HepG2 (cell line): ENCODE measurements around the gene KCNAB1. TPM values are rescaled to one million over a fixed set of nuclear protein-coding genes. Genes with fewer than 3 reads are reported as not detected.

Experiments
- ATAC-seq: fragments of 200-7000 bp; cut with Tn5 transposase; 3 replicates; pipeline ENCODE4 v1.9.1; 2020; ENCODE audit warnings: mild to moderate bottlenecking, moderate library complexity
- BruUV-seq: library from RNA; stranded (reverse); fragments of 400-500 nt; replicated peaks from 2 replicates; lab custom pipeline; 2021; lab: Mats Ljungman, UMichigan
- CTCF ChIA-PET: fragments of 300-600 bp; formaldehyde crosslinking; extraction: SDS; loops from one replicate; lab custom pipeline; 2021; ENCODE audit warnings: low total read pairs, inconsistent platforms, low intra/inter-chr PET ratio; lab: Yijun Ruan, JAX
- POLR2A ChIA-PET: fragments of 350-600 bp; sonication (Branson Sonifier 250); formaldehyde crosslinking; loops from one replicate; lab custom pipeline; 2020; ENCODE audit warnings: antibody characterized with exemption, inconsistent platforms; lab: Yijun Ruan, JAX
- DNase-seq: peaks from one replicate; pipeline ENCODE4 v3.0.0-alpha.2; 2015; ENCODE audit warnings: low spot score
- FAIRE-seq: peaks from 3 replicates; lab custom pipeline; 2011; peaks lifted over from hg19 to GRCh38; lab: Jason Lieb, UNC
- H2AFZ ChIP-seq: one replicate; pipeline ENCODE4 v1.6.1; 2011; ENCODE audit warnings: low read length, inconsistent platforms
- H3K27ac ChIP-seq: fragments of 300-600 bp; 3 replicates; pipeline ENCODE4 v1.8.0; 2011; ENCODE audit warnings: mixed run types, mild to moderate bottlenecking, mixed read lengths, low read length, inconsistent platforms; ENCODE audit not compliant: insufficient read depth; ENCODE audit errors: extremely low read length
- H3K27me3 ChIP-seq, 2 experiments: fragments of 200-600 bp in 1 of 2; 2 replicates in 1 of 2; 3 replicates in 1 of 2; pipeline versions ENCODE4 v1.6.0 to v1.8.0; 2011; ENCODE audit warnings: low read length in 2 of 2, mild to moderate bottlenecking in 2 of 2, moderate library complexity in 2 of 2, inconsistent platforms in 1 of 2; ENCODE audit not compliant: insufficient read depth in 2 of 2, control insufficient read depth in 1 of 2
- H3K36me3 ChIP-seq, 2 experiments: fragments of 200-600 bp in 1 of 2; replicated peaks in 1 of 2; 2 replicates in 1 of 2; 3 replicates in 1 of 2; pipeline versions ENCODE4 v1.5.1 to v1.8.0; 2011; ENCODE audit warnings: low read length in 2 of 2, inconsistent platforms in 1 of 2; ENCODE audit not compliant: insufficient read depth in 2 of 2, control insufficient read depth in 1 of 2
- H3K4me1 ChIP-seq: 2 replicates; pipeline ENCODE4 v1.5.1; 2012; ENCODE audit warnings: low read length, inconsistent platforms; ENCODE audit not compliant: insufficient read depth
- H3K4me2 ChIP-seq: 2 replicates; pipeline ENCODE4 v1.6.0; 2011; ENCODE audit warnings: low read depth, low read length, inconsistent platforms
- H3K4me3 ChIP-seq, 3 experiments: fragments of 200-600 bp in 1 of 3; sonication (generic), shearing (Covaris generic) in 1 of 3; replicated peaks in 1 of 3; 2 replicates each; pipeline ENCODE4 v1.5.1; 2011 to 2016; ENCODE audit warnings: low read length in 3 of 3, inconsistent platforms in 2 of 3, low read depth in 2 of 3, mild to moderate bottlenecking in 2 of 3, control low read depth in 1 of 3, mixed read lengths in 1 of 3; ENCODE audit not compliant: insufficient read depth in 1 of 3
- H3K79me2 ChIP-seq: one replicate; pipeline ENCODE4 v1.6.1; 2011; ENCODE audit warnings: low read length, inconsistent platforms; ENCODE audit not compliant: insufficient read depth
- H3K9ac ChIP-seq: 2 replicates; pipeline ENCODE4 v1.6.0; 2011; ENCODE audit warnings: mild to moderate bottlenecking, low read depth, low read length, inconsistent platforms; ENCODE audit not compliant: insufficient read depth
- H3K9me3 ChIP-seq: 2 replicates; pipeline ENCODE4 v1.5.1; 2012; ENCODE audit warnings: mild to moderate bottlenecking, low read length
- H4K20me1 ChIP-seq: 2 replicates; pipeline ENCODE4 v1.6.0; 2011; ENCODE audit warnings: inconsistent platforms, mild to moderate bottlenecking, low read length, moderate library complexity; ENCODE audit not compliant: insufficient read depth
- ARHGAP35 ChIP-seq: sonication (generic); formaldehyde crosslinking; IDR thresholded peaks from 2 replicates; pipeline ENCODE4 v1.9.0; 2022; ENCODE audit warnings: mild to moderate bottlenecking, inconsistent platforms, moderate library complexity, missing genetic modification reagents, borderline replicate concordance
- CEBPG ChIP-seq: IDR thresholded peaks from 2 replicates; pipeline ENCODE4 v1.6.1; 2016
- DNMT3B ChIP-seq: conservative IDR thresholded peaks from 2 replicates; pipeline ENCODE4 v1.6.1; 2016; ENCODE audit warnings: missing biosample characterization, control low read depth
- ELF4 ChIP-seq: sonication (generic); formaldehyde crosslinking; IDR thresholded peaks from 2 replicates; pipeline ENCODE4 v1.5.0; 2020; ENCODE audit warnings: missing genetic modification reagents, mild to moderate bottlenecking, moderate library complexity, borderline replicate concordance
- MBD4 ChIP-seq: IDR thresholded peaks from 2 replicates; pipeline ENCODE4 v1.6.1; 2012; ENCODE audit warnings: low read length, inconsistent platforms, borderline replicate concordance
- MYC ChIP-seq: sonication (generic); formaldehyde crosslinking; IDR thresholded peaks from 2 replicates; pipeline ENCODE4 v1.9.0; 2021; ENCODE audit warnings: missing genetic modification reagents, borderline replicate concordance
- NAIF1 ChIP-seq: sonication (generic); formaldehyde crosslinking; IDR thresholded peaks from 2 replicates; pipeline ENCODE4 v1.5.0; 2020; ENCODE audit warnings: mild to moderate bottlenecking, missing genetic modification reagents, borderline replicate concordance
- NFE2 ChIP-seq: sonication (generic); formaldehyde crosslinking; IDR thresholded peaks from 2 replicates; pipeline ENCODE4 v1.4.0; 2020; ENCODE audit warnings: missing genetic modification reagents
- PAX8 ChIP-seq: sonication (generic); formaldehyde crosslinking; IDR thresholded peaks from 2 replicates; pipeline ENCODE4 v1.8.0; 2022; ENCODE audit warnings: mild to moderate bottlenecking, missing genetic modification reagents, borderline replicate concordance
- SOX5 ChIP-seq: IDR thresholded peaks from 2 replicates; pipeline ENCODE4 v1.6.1; 2016; ENCODE audit warnings: borderline replicate concordance
- ZFP37 ChIP-seq: sonication (generic); formaldehyde crosslinking; IDR thresholded peaks from 2 replicates; pipeline ENCODE4 v1.4.0; 2020; ENCODE audit warnings: missing genetic modification reagents, borderline replicate concordance
- ZGPAT ChIP-seq: IDR thresholded peaks from 2 replicates; pipeline ENCODE4 v1.6.1; 2016; ENCODE audit warnings: mild to moderate bottlenecking
- ZNF7 ChIP-seq: IDR thresholded peaks from 2 replicates; pipeline ENCODE4 v1.6.1; 2016; ENCODE audit warnings: missing biosample characterization, missing genetic modification reagents
- WGBS: methylation state at CpG from one replicate; pipeline ENCODE4 v1.1.6; 2017; ENCODE audit warnings: low lambda C conversion rate; 5-methylcytosine and 5-hydroxymethylcytosine counted together
- in situ Hi-C: cut with HindIII; loops from 2 replicates; pipeline ENCODE4 v1.10.0; 2017; ENCODE audit warnings: low pct_unique_long_range_greater_than_20kb; ENCODE audit not compliant: extremely low pct_ligation_motif_present
- intact Hi-C: fragments of 100-400 bp; cut with micrococcal nuclease; formaldehyde crosslinking; loops from one replicate; pipeline ENCODE4 v1.10.0; 2022; ENCODE audit not compliant: unreplicated experiment
- polyA plus RNA-seq, 8 experiments: library from polyadenylated mRNA; depleted of rRNA in 3 of 8; stranded (reverse) in 7 of 8; unstranded in 1 of 8; fragments of >200 nt; fragmentation: Illumina TruSeq in 4 of 8; extraction: Trizol in 4 of 8; gene quantifications; 2 replicates each; pipeline versions ENCODE4 v1.2.1 to v1.2.3, GENCODE V29; 2011 to 2016; ENCODE audit warnings: low read depth in 4 of 8, missing spikeins in 1 of 8, mixed read lengths in 1 of 8; ENCODE audit not compliant: insufficient read depth in 1 of 8
- total RNA-seq, 5 experiments: library from RNA; depleted of rRNA; stranded (reverse); fragments of >200 nt; fragmentation: Illumina TruSeq; extraction: Trizol; gene quantifications; 2 replicates each; pipeline ENCODE4 v1.2.3, GENCODE V29; 2016; ENCODE audit warnings: low read depth in 1 of 5
- TF ChIP-seq, protein P1 (sequence below): sonication (generic); formaldehyde crosslinking; IDR thresholded peaks from 2 replicates; pipeline ENCODE4 v1.4.0; 2020; ENCODE audit warnings: missing genetic modification reagents, borderline replicate concordance
- TF ChIP-seq, protein P2 (sequence below): sonication (generic); formaldehyde crosslinking; IDR thresholded peaks from 2 replicates; pipeline ENCODE4 v1.8.0; 2022; ENCODE audit warnings: missing genetic modification reagents, mild to moderate bottlenecking, borderline replicate concordance

KCNAB1 gene
- total and polyA plus RNA-seq, 2 of the 13 experiments (the other 11 are each of a cell fraction or from before 2014, with no cell fraction given) = not detected

DNA sequence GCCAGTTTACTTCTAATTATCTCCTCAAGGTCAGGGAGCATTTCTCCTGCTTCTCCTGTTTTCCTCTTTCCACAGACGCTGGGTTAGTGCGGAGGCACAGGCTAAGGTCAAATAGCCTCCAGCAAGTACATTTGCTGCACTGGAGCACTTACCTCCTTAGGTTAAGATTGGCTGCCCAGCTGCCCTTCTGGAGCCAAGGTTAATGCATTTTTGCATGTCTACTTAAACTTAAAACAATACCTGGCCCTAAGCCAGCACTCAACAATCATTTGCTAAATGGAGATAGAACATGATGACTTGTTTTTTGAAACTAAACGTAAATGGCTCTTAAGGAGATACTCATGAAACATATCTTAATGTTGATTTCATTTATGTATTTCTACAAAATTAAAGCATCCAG is 351.1 kb downstream of the KCNAB1 start:
- in situ Hi-C loops = no loop called here
- POLR2A ChIA-PET = no interaction called here
- no peaks in the 10 kb centered on the region for H3K79me2 ChIP-seq
- no peaks in the 10 kb centered on the region for H3K9me3 ChIP-seq
- no peak overlapping the region for H3K9ac ChIP-seq
- under 1% methylated on average over 3 of the region's 3 CpGs for WGBS
- no peaks in the 10 kb centered on the region for H4K20me1 ChIP-seq
- H3K27ac ChIP-seq = no peak overlapping the region
- no TSS peak for BruUV-seq
- no peak overlapping the region for H3K4me3 ChIP-seq
- no peaks in the 10 kb centered on the region for H3K36me3 ChIP-seq
- no peak overlapping the region for H3K4me2 ChIP-seq
- CTCF ChIA-PET = no interaction called here
- FAIRE-seq (no peak), ATAC-seq (no peak), DNase-seq (no peak)
- TF ChIP-seq ZFP37 = no peak
- TF ChIP-seq DNMT3B (CRISPR knock-in tag) = no peak
- no peak for TF ChIP-seq ARHGAP35 (CRISPR knock-in tag)
- TF ChIP-seq, protein P1, sequence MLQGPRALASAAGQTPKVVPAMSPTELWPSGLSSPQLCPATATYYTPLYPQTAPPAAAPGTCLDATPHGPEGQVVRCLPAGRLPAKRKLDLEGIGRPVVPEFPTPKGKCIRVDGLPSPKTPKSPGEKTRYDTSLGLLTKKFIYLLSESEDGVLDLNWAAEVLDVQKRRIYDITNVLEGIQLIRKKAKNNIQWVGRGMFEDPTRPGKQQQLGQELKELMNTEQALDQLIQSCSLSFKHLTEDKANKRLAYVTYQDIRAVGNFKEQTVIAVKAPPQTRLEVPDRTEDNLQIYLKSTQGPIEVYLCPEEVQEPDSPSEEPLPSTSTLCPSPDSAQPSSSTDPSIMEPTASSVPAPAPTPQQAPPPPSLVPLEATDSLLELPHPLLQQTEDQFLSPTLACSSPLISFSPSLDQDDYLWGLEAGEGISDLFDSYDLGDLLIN (CRISPR knock-in tag) = no peak
- no peak for TF ChIP-seq NAIF1 (CRISPR knock-in tag)
- TF ChIP-seq, protein P2, sequence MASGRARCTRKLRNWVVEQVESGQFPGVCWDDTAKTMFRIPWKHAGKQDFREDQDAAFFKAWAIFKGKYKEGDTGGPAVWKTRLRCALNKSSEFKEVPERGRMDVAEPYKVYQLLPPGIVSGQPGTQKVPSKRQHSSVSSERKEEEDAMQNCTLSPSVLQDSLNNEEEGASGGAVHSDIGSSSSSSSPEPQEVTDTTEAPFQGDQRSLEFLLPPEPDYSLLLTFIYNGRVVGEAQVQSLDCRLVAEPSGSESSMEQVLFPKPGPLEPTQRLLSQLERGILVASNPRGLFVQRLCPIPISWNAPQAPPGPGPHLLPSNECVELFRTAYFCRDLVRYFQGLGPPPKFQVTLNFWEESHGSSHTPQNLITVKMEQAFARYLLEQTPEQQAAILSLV (CRISPR knock-in tag) = no peak
- no peak for TF ChIP-seq CEBPG (CRISPR knock-in tag)
- no peak for TF ChIP-seq MYC (CRISPR knock-in tag)
- no peak for TF ChIP-seq SOX5 (CRISPR knock-in tag)
- TF ChIP-seq ZNF7 = no peak
- no peak for TF ChIP-seq NFE2 (CRISPR knock-in tag)
- no peak for TF ChIP-seq ELF4 (CRISPR knock-in tag)
- TF ChIP-seq ZGPAT = no peak
- no peak for TF ChIP-seq MBD4
- no peak for TF ChIP-seq PAX8 (CRISPR knock-in tag)
- H3K27me3 ChIP-seq = 0 out of 5 replicates have a peak, but pooled peaks cover 0 to 1% of the 10 kb centered on the region in 2 experiments
- intact Hi-C loops = no loop called here
- H3K4me1 ChIP-seq = no peaks in the 10 kb centered on the region
- no peak overlapping the region for H2AFZ ChIP-seq
